ENCODE results near the gene ZNG1B. TPM values are rescaled to one million over a fixed set of nuclear protein-coding genes. Genes with fewer than 3 reads are reported as not detected.
"Not testable (repeated sequence)": the region's sequence is repeated elsewhere in the genome, so short reads cannot be mapped to it uniquely, and the experiment has no call there.

The ZNG1B gene
- total and polyA plus RNA-seq, 2 of the 13 experiments (the other 11 are each of a cell fraction or from before 2014, with no cell fraction given) = 33.8 to 72.2 TPM

- TF ChIP-seq CREB1 (IDR thresholded peaks at IDR 0.05) (peak; percentile 93), CREB1 (CRISPR knock-in tag; IDR thresholded peaks at IDR 0.05) (peak; percentile 88), SIN3A (IDR thresholded peaks at IDR 0.05; ENCODE audit: borderline replicate concordance, low read depth, low read length) (0 out of 2 replicates have a peak, but pooled peaks have one; percentile 31), YY1 (IDR thresholded peaks at IDR 0.05; ENCODE audit: insufficient read depth, insufficient replicate concordance, low read depth, low read length) (peak; percentile 32), ATF1 (CRISPR knock-in tag; IDR thresholded peaks at IDR 0.05) (peak; percentile 82), YEATS2 (CRISPR knock-in tag; IDR thresholded peaks at IDR 0.05; ENCODE audit: borderline replicate concordance) (peak; percentile 49; the same call in 1 of the 2 replicates), HOXA3 (CRISPR knock-in tag; IDR thresholded peaks at IDR 0.05) (peak; percentile 75), GABPB1 (CRISPR knock-in tag; IDR thresholded peaks at IDR 0.05) (peak; percentile 67; the same call in 1 of the 2 replicates), PHF8 (CRISPR knock-in tag; IDR thresholded peaks at IDR 0.05) (peak; percentile 64), BRD4 (CRISPR knock-in tag; IDR thresholded peaks at IDR 0.05) (0 out of 2 replicates have a peak, but pooled peaks have one; percentile 36), MEIS2 (CRISPR knock-in tag; IDR thresholded peaks at IDR 0.05) (0 out of 2 replicates have a peak, but pooled peaks have one; percentile 21), ATF7 (IDR thresholded peaks at IDR 0.05) (peak; percentile 70), SP1 (CRISPR knock-in tag; IDR thresholded peaks at IDR 0.05) (peak; percentile 71), ZEB1 (IDR thresholded peaks at IDR 0.05; ENCODE audit: insufficient replicate concordance, low read depth) (peak; percentile 56), ARID4A (CRISPR knock-in tag; IDR thresholded peaks at IDR 0.05; ENCODE audit: borderline replicate concordance) (peak; percentile 31; the same call in 1 of the 2 replicates), CHD2 (IDR thresholded peaks at IDR 0.05; ENCODE audit: low read depth, low read length) (peak; percentile 35; the same call in 1 of the 2 replicates), RBFOX2 (IDR thresholded peaks at IDR 0.05; ENCODE audit: low read depth, low read length) (0 out of 2 replicates have a peak, but pooled peaks have one; percentile 47), KMT2B (CRISPR knock-in tag; IDR thresholded peaks at IDR 0.05) (peak; percentile 79), ZGPAT (CRISPR knock-in tag; IDR thresholded peaks at IDR 0.05) (peak; percentile 38; the same call in 1 of the 2 replicates), SAP130 (CRISPR knock-in tag; IDR thresholded peaks at IDR 0.05; ENCODE audit: low read depth) (peak; percentile 76), KDM2A (CRISPR knock-in tag; IDR thresholded peaks at IDR 0.05; ENCODE audit: borderline replicate concordance, low read depth) (peak; percentile 47; the same call in 1 of the 2 replicates), TAF1 (CRISPR knock-in tag; IDR thresholded peaks at IDR 0.05) (peak; percentile 50; the same call in 1 of the 2 replicates), MXD4 (CRISPR knock-in tag; IDR thresholded peaks at IDR 0.05) (0 out of 2 replicates have a peak, but pooled peaks have one; percentile 44), MAX (IDR thresholded peaks at IDR 0.05) (0 out of 2 replicates have a peak, but pooled peaks have one; percentile 25)
- not testable (repeated sequence) for TF ChIP-seq ATF7 (CRISPR knock-in tag; IDR thresholded peaks at IDR 0.05); SP1 (IDR thresholded peaks at IDR 0.05)
Measured at GRCh38 chr2:113437508-113438465, at the start of gene ZNG1B (continued).
